ENCODE results near the gene CDC6.
A peak's percentile ranks its signal among the peaks of the same experiment; 100 is the strongest.

The CDC6 gene

GRCh38 chr17:40311575-40311974, 23.9 kb downstream of the CDC6 start:
- Histone ChIP-seq H4K91ac (ENCODE audit: low read length) (no peak overlapping the region), H3K27me3 (ENCODE audit: control insufficient read depth in 1 of 2, insufficient read depth in 1 of 2, low read length in 2 of 2) (no peaks in the 10 kb centered on the region), H3K79me1 (replicated peaks; ENCODE audit: low read length, poor library complexity, severe bottlenecking) (peaks cover 5% of the 10 kb centered on the region), H3K4me2 (ENCODE audit: low read length, poor library complexity, severe bottlenecking) (peak overlapping the region; percentile 1), H3K23ac (ENCODE audit: low read length in 2 of 2) (no peak overlapping the region), H2BK12ac (ENCODE audit: low read length in 2 of 2) (no peak overlapping the region), H3K9me3 (ENCODE audit: control insufficient read depth, low read length) (no peaks in the 10 kb centered on the region), H2BK120ac (ENCODE audit: low read depth, low read length) (no peak overlapping the region), H3K4ac (ENCODE audit: low read depth in 1 of 2, low read length in 2 of 2) (no peak overlapping the region), H3K4me3 (ENCODE audit: insufficient read depth in 1 of 2, low read depth in 1 of 2, low read length in 2 of 2) (no peak overlapping the region), H3K14ac (ENCODE audit: low read length in 2 of 2) (no peak overlapping the region), H3K36me3 (ENCODE audit: control insufficient read depth in 1 of 2, insufficient read depth in 2 of 2, low read depth in 1 of 2, low read length in 2 of 2) (no peaks in the 10 kb centered on the region), H3K18ac (ENCODE audit: low read depth in 1 of 2, low read length in 2 of 2) (no peak overlapping the region), H3K4me1 (ENCODE audit: control insufficient read depth, insufficient read depth, low read depth, low read length) (peaks cover 83% of the 10 kb centered on the region), H2BK5ac (ENCODE audit: low read depth, low read length, poor library complexity, severe bottlenecking) (no peak overlapping the region), H2AFZ (ENCODE audit: low read depth, low read length) (no peak overlapping the region), H2BK15ac (ENCODE audit: low read depth, poor library complexity, severe bottlenecking) (no peak overlapping the region), H3K27ac (ENCODE audit: low read length, poor library complexity, severe bottlenecking) (peak overlapping the region; percentile 31), H4K8ac (ENCODE audit: low read length) (no peak overlapping the region), H3K9ac (ENCODE audit: low read length) (no peak overlapping the region), H2AK5ac (ENCODE audit: low read length, severe bottlenecking) (peak overlapping the region; percentile 72)
- no peak for DNase-seq
- 92% methylated on average over 2 of the region's 2 CpGs for WGBS

GRCh38 chr17:40312131-40312731, 24.6 kb downstream of the CDC6 start:
- Histone ChIP-seq H3K23ac (ENCODE audit: low read length in 2 of 2) (no peak overlapping the region), H3K36me3 (ENCODE audit: control insufficient read depth in 1 of 2, insufficient read depth in 2 of 2, low read depth in 1 of 2, low read length in 2 of 2) (no peaks in the 10 kb centered on the region), H3K14ac (ENCODE audit: low read length in 2 of 2) (peak overlapping the region in 1 of 2 experiments; percentile 93), H2BK5ac (ENCODE audit: low read depth, low read length, poor library complexity, severe bottlenecking) (no peak overlapping the region), H2AK5ac (ENCODE audit: low read length, severe bottlenecking) (peak overlapping the region; percentile 72), H3K27me3 (ENCODE audit: control insufficient read depth in 1 of 2, insufficient read depth in 1 of 2, low read length in 2 of 2) (no peaks in the 10 kb centered on the region), H3K4ac (ENCODE audit: low read depth in 1 of 2, low read length in 2 of 2) (peak overlapping the region in 1 of 2 experiments; percentile 11), H3K79me1 (replicated peaks; ENCODE audit: low read length, poor library complexity, severe bottlenecking) (peaks cover 5% of the 10 kb centered on the region), H4K91ac (ENCODE audit: low read length) (no peak overlapping the region), H2AFZ (ENCODE audit: low read depth, low read length) (no peak overlapping the region), H3K18ac (ENCODE audit: low read depth in 1 of 2, low read length in 2 of 2) (peak overlapping the region; percentile 38 to 71), H3K4me2 (ENCODE audit: low read length, poor library complexity, severe bottlenecking) (no peak overlapping the region), H2BK12ac (ENCODE audit: low read length in 2 of 2) (peak overlapping the region in 1 of 2 experiments; percentile 72), H2BK15ac (ENCODE audit: low read depth, poor library complexity, severe bottlenecking) (no peak overlapping the region), H3K27ac (ENCODE audit: low read length, poor library complexity, severe bottlenecking) (peak overlapping the region; percentile 31), H3K4me3 (ENCODE audit: insufficient read depth in 1 of 2, low read depth in 1 of 2, low read length in 2 of 2) (no peak overlapping the region), H3K9me3 (ENCODE audit: control insufficient read depth, low read length) (no peaks in the 10 kb centered on the region), H3K4me1 (ENCODE audit: control insufficient read depth, insufficient read depth, low read depth, low read length) (peaks cover 86% of the 10 kb centered on the region), H3K9ac (ENCODE audit: low read length) (no peak overlapping the region), H4K8ac (ENCODE audit: low read length) (no peak overlapping the region), H2BK120ac (ENCODE audit: low read depth, low read length) (no peak overlapping the region)
- no peak for DNase-seq
- 59% methylated on average over 7 of the region's 7 CpGs for WGBS

DNA sequence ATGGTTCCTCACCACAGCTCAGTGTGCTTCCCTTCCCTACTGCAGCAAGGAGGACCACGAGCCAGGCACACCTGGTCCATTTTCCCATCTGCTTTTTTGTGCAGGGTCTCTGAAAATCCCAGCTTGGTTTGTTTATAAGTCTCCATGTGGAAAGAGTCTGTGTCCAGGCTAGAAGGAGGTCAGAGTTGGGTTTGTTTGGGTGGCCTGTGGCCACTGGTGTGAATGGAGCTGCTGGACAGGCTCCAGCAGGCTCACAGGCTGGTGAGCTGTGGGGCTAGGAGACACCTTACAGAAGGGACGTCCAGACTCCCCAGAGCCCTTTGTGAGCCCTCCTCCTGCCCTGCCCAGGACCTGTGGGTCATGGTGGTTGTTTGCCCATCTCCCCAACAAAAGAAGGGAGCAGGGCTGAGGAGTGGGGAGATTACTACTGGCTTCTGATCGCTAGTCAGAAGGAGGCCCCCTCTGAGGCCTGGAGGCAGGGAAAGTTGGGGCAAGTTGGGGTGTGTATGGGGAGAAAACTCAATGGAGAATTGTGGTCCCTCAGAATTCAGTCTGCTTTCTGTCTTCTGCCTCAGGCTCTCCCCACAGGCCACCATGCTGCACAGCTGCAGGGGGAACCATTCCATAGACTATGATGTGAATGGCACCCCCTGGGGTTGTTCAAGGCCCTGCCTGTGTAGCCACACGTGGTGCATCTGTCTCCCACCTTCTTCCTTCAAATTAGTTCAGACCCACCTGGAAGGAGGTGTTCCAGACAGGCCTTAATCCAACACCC, 25.4 kb downstream of the CDC6 start:
- 73% methylated on average over 4 of the region's 4 CpGs for WGBS
- peak overlapping the region; percentile 83 for H2BK15ac ChIP-seq (ENCODE audit: low read depth, poor library complexity, severe bottlenecking)

More for the DNA sequence above, 25.4 kb downstream of the CDC6 start:
- Histone ChIP-seq H3K4me2 (ENCODE audit: low read length, poor library complexity, severe bottlenecking) (no peak overlapping the region), H2BK5ac (ENCODE audit: low read depth, low read length, poor library complexity, severe bottlenecking) (no peak overlapping the region), H3K4ac (ENCODE audit: low read depth in 1 of 2, low read length in 2 of 2) (peak overlapping the region in 1 of 2 experiments; percentile 37), H3K27ac (ENCODE audit: low read length, poor library complexity, severe bottlenecking) (peak overlapping the region; percentile 88), H3K18ac (ENCODE audit: low read depth in 1 of 2, low read length in 2 of 2) (peak overlapping the region in 1 of 2 experiments; percentile 79), H2BK12ac (ENCODE audit: low read length in 2 of 2) (peak overlapping the region in 1 of 2 experiments; percentile 86), H3K9ac (ENCODE audit: low read length) (no peak overlapping the region), H3K14ac (ENCODE audit: low read length in 2 of 2) (no peak overlapping the region), H3K27me3 (ENCODE audit: control insufficient read depth in 1 of 2, insufficient read depth in 1 of 2, low read length in 2 of 2) (no peaks in the 10 kb centered on the region), H4K91ac (ENCODE audit: low read length) (no peak overlapping the region), H2BK120ac (ENCODE audit: low read depth, low read length) (no peak overlapping the region), H3K23ac (ENCODE audit: low read length in 2 of 2) (no peak overlapping the region), H3K36me3 (ENCODE audit: control insufficient read depth in 1 of 2, insufficient read depth in 2 of 2, low read depth in 1 of 2, low read length in 2 of 2) (no peaks in the 10 kb centered on the region), H4K8ac (ENCODE audit: low read length) (no peak overlapping the region), H2AK5ac (ENCODE audit: low read length, severe bottlenecking) (peak overlapping the region; percentile 49), H3K9me3 (ENCODE audit: control insufficient read depth, low read length) (no peaks in the 10 kb centered on the region), H3K4me1 (ENCODE audit: control insufficient read depth, insufficient read depth, low read depth, low read length) (peaks cover 83% of the 10 kb centered on the region), H3K4me3 (ENCODE audit: insufficient read depth in 1 of 2, low read depth in 1 of 2, low read length in 2 of 2) (no peak overlapping the region), H3K79me1 (replicated peaks; ENCODE audit: low read length, poor library complexity, severe bottlenecking) (peaks cover 5% of the 10 kb centered on the region), H2AFZ (ENCODE audit: low read depth, low read length) (no peak overlapping the region)
- DNase-seq: no peak

Measured in mesenchymal stem cell (in vitro differentiated cells and primary cell).